Mesenchymal stem cell (in vitro differentiated cells and primary cell): Measurements from ENCODE around the gene TM4SF4.

Source experiments
- DNase-seq: peaks from one replicate; pipeline ENCODE4 v3.0.0-alpha.2; 2013
- H2AFZ ChIP-seq: one replicate; pipeline ENCODE4 v1.6.1; 2013; ENCODE audit warnings: low read depth, mild to moderate bottlenecking, control low read depth, inconsistent platforms, low read length, moderate library complexity
- H2AK5ac ChIP-seq: 2 replicates; pipeline ENCODE4 v1.6.1; 2013; ENCODE audit warnings: low read length, moderate library complexity, mild to moderate bottlenecking, inconsistent platforms; ENCODE audit not compliant: severe bottlenecking
- H2BK120ac ChIP-seq: one replicate; pipeline ENCODE4 v1.6.1; 2013; ENCODE audit warnings: low read depth, mild to moderate bottlenecking, inconsistent platforms, low read length, moderate library complexity
- H2BK12ac ChIP-seq, 2 experiments: one replicate each; pipeline ENCODE4 v1.6.1; 2013; ENCODE audit warnings: inconsistent platforms in 2 of 2, low read length in 2 of 2, mild to moderate bottlenecking in 2 of 2, moderate library complexity in 2 of 2, control low read depth in 1 of 2
- H2BK15ac ChIP-seq: one replicate; pipeline ENCODE4 v1.6.1; 2013; ENCODE audit warnings: mild to moderate bottlenecking, low read depth, inconsistent platforms; ENCODE audit not compliant: poor library complexity, severe bottlenecking
- H2BK5ac ChIP-seq: 2 replicates; pipeline ENCODE4 v1.6.1; 2013; ENCODE audit warnings: low read depth, mild to moderate bottlenecking, low read length, control low read depth, inconsistent platforms; ENCODE audit not compliant: poor library complexity, severe bottlenecking
- H3K14ac ChIP-seq, 2 experiments: one replicate each; pipeline ENCODE4 v1.6.1; 2013; ENCODE audit warnings: inconsistent platforms in 2 of 2, low read length in 2 of 2, control low read depth in 1 of 2, mild to moderate bottlenecking in 1 of 2, moderate library complexity in 1 of 2
- H3K18ac ChIP-seq, 2 experiments: one replicate each; pipeline ENCODE4 v1.6.1; 2013; ENCODE audit warnings: inconsistent platforms in 2 of 2, low read length in 2 of 2, control low read depth in 1 of 2, low read depth in 1 of 2, mild to moderate bottlenecking in 1 of 2
- H3K23ac ChIP-seq, 2 experiments: one replicate each; pipeline ENCODE4 v1.6.1; 2013; ENCODE audit warnings: inconsistent platforms in 2 of 2, low read length in 2 of 2, mild to moderate bottlenecking in 2 of 2, moderate library complexity in 2 of 2, control low read depth in 1 of 2
- H3K27ac ChIP-seq: 2 replicates; pipeline ENCODE4 v1.5.1; 2013; ENCODE audit warnings: mild to moderate bottlenecking, moderate library complexity, low read length, control low read depth, inconsistent platforms; ENCODE audit not compliant: poor library complexity, severe bottlenecking
- H3K27me3 ChIP-seq, 2 experiments: 2 replicates each; pipeline versions ENCODE4 v1.6.1 to v1.7.0; 2013; ENCODE audit warnings: low read length in 2 of 2, mild to moderate bottlenecking in 2 of 2, moderate library complexity in 2 of 2, control low read depth in 1 of 2, inconsistent platforms in 1 of 2; ENCODE audit not compliant: control insufficient read depth in 1 of 2, insufficient read depth in 1 of 2
- H3K36me3 ChIP-seq, 2 experiments: 2 replicates each; pipeline versions ENCODE4 v1.6.1 to v1.7.0; 2013; ENCODE audit warnings: low read length in 2 of 2, control low read depth in 1 of 2, inconsistent platforms in 1 of 2, low read depth in 1 of 2, mild to moderate bottlenecking in 1 of 2; ENCODE audit not compliant: insufficient read depth in 2 of 2, control insufficient read depth in 1 of 2
- H3K4ac ChIP-seq, 2 experiments: one replicate each; pipeline ENCODE4 v1.6.1; 2013; ENCODE audit warnings: inconsistent platforms in 2 of 2, low read length in 2 of 2, mild to moderate bottlenecking in 2 of 2, moderate library complexity in 2 of 2, control low read depth in 1 of 2, low read depth in 1 of 2
- H3K4me1 ChIP-seq: 2 replicates; pipeline ENCODE4 v1.6.1; 2013; ENCODE audit warnings: low read depth, low read length, control low read depth; ENCODE audit not compliant: control insufficient read depth, insufficient read depth
- H3K4me2 ChIP-seq: 2 replicates; pipeline ENCODE4 v1.6.1; 2013; ENCODE audit warnings: low read length, mild to moderate bottlenecking, inconsistent platforms; ENCODE audit not compliant: poor library complexity, severe bottlenecking
- H3K4me3 ChIP-seq, 2 experiments: 2 replicates each; pipeline versions ENCODE4 v1.5.1 to v1.7.0; 2013; ENCODE audit warnings: low read length in 2 of 2, mild to moderate bottlenecking in 2 of 2, control low read depth in 1 of 2, low read depth in 1 of 2; ENCODE audit not compliant: insufficient read depth in 1 of 2
- H3K79me1 ChIP-seq: replicated peaks from 2 replicates; pipeline ENCODE4 v1.6.1; 2013; ENCODE audit warnings: mild to moderate bottlenecking, control low read depth, low read length, inconsistent platforms; ENCODE audit not compliant: poor library complexity, severe bottlenecking
- H3K9ac ChIP-seq: 2 replicates; pipeline ENCODE4 v1.7.0; 2013; ENCODE audit warnings: mild to moderate bottlenecking, low read length, moderate library complexity
- H3K9me3 ChIP-seq: 2 replicates; pipeline ENCODE4 v1.7.0; 2013; ENCODE audit warnings: mild to moderate bottlenecking, low read length; ENCODE audit not compliant: control insufficient read depth
- H4K8ac ChIP-seq: one replicate; pipeline ENCODE4 v1.6.1; 2013; ENCODE audit warnings: inconsistent platforms, mild to moderate bottlenecking, low read length, moderate library complexity
- H4K91ac ChIP-seq: one replicate; pipeline ENCODE4 v1.6.1; 2013; ENCODE audit warnings: mild to moderate bottlenecking, low read length, inconsistent platforms
- WGBS: methylation state at CpG from one replicate; pipeline ENCODE4 v1.1.7; 2013; ENCODE audit warnings: mixed read lengths; 5-methylcytosine and 5-hydroxymethylcytosine counted together

TM4SF4 gene

GRCh38 chr3:149468504-149469212 is 5.8 kb upstream of the TM4SF4 start:
- no peak overlapping the region for H3K14ac ChIP-seq
- no peak overlapping the region for H3K9ac ChIP-seq
- no peak overlapping the region for H2AFZ ChIP-seq
- no peak overlapping the region for H4K8ac ChIP-seq
- H3K4ac ChIP-seq, result no peak overlapping the region
- peak overlapping the region; percentile 27 for H2BK120ac ChIP-seq
- no peaks in the 10 kb centered on the region for H3K9me3 ChIP-seq
- no peak overlapping the region for H3K4me3 ChIP-seq
- H2BK5ac ChIP-seq, result no peak overlapping the region
- H2BK12ac ChIP-seq, result peak overlapping the region in 1 of 2 experiments; percentile 18
- no peaks in the 10 kb centered on the region for H3K27me3 ChIP-seq
- peak; percentile 29 for DNase-seq
- peak overlapping the region; percentile 11 to 69 for H3K18ac ChIP-seq
- peak overlapping the region; percentile 23 for H2AK5ac ChIP-seq
- H3K23ac ChIP-seq, result no peak overlapping the region
- H3K4me2 ChIP-seq, result no peak overlapping the region
- no CpG with 5 or more reads among the region's 2 CpGs for WGBS
- no peaks in the 10 kb centered on the region for H3K79me1 ChIP-seq
- peaks cover 4% of the 10 kb centered on the region for H3K4me1 ChIP-seq
- peaks cover 0 to 4% of the 10 kb centered on the region in 2 experiments for H3K36me3 ChIP-seq
- no peak overlapping the region for H2BK15ac ChIP-seq
- H4K91ac ChIP-seq, result no peak overlapping the region
- H3K27ac ChIP-seq, result no peak overlapping the region

- H2BK15ac ChIP-seq, result no peak overlapping the region
- H2BK12ac ChIP-seq, result peak overlapping the region in 1 of 2 experiments; percentile 72
- H4K8ac ChIP-seq, result no peak overlapping the region
- no peak overlapping the region for H2AFZ ChIP-seq
- peaks cover 7% of the 10 kb centered on the region for H3K4me1 ChIP-seq
- H3K14ac ChIP-seq, result no peak overlapping the region
- no peak for DNase-seq
- no peak overlapping the region for H3K4me3 ChIP-seq
- no peak overlapping the region for H3K18ac ChIP-seq
- peak overlapping the region; percentile 76 for H2AK5ac ChIP-seq
- no peaks in the 10 kb centered on the region for H3K27me3 ChIP-seq
- H3K27ac ChIP-seq, result peak overlapping the region; percentile 4
- no peaks in the 10 kb centered on the region for H3K79me1 ChIP-seq
- no peak overlapping the region for H4K91ac ChIP-seq
- no peak overlapping the region for H3K4me2 ChIP-seq
- peak overlapping the region; percentile 40 to 42 for H3K4ac ChIP-seq
- no peak overlapping the region for H3K23ac ChIP-seq
- H3K9ac ChIP-seq, result no peak overlapping the region
- H3K36me3 ChIP-seq, result no peaks in the 10 kb centered on the region
- H2BK5ac ChIP-seq, result peak overlapping the region; percentile 60
- no peaks in the 10 kb centered on the region for H3K9me3 ChIP-seq
- 86% methylated on average over 3 of the region's 3 CpGs for WGBS
- H2BK120ac ChIP-seq, result no peak overlapping the region
Measured at GRCh38 chr3:149470381-149470780, 4.1 kb upstream of the TM4SF4 start.

- Histone ChIP-seq H3K23ac (no peak overlapping the region), H3K4me3 (peak overlapping the region in 1 of 2 experiments; percentile 4), H2BK12ac (no peak overlapping the region), H2BK120ac (no peak overlapping the region), H3K27me3 (no peaks in the 10 kb centered on the region), H2BK5ac (peak overlapping the region; percentile 48), H4K8ac (peak overlapping the region; percentile 4), H3K9ac (peak overlapping the region; percentile 4), H3K79me1 (peaks cover 2% of the 10 kb centered on the region), H2BK15ac (no peak overlapping the region), H3K4ac (no peak overlapping the region), H4K91ac (no peak overlapping the region), H3K14ac (no peak overlapping the region), H3K4me2 (no peak overlapping the region), H2AFZ (no peak overlapping the region), H3K18ac (peak overlapping the region in 1 of 2 experiments; percentile 73), H3K9me3 (no peaks in the 10 kb centered on the region), H3K36me3 (no peaks in the 10 kb centered on the region), H3K27ac (peak overlapping the region; percentile 99), H3K4me1 (peaks cover 11% of the 10 kb centered on the region), H2AK5ac (peak overlapping the region; percentile 8)
- 20% methylated on average over 1 of the region's 2 CpGs for WGBS
- peak; percentile 44 for DNase-seq
Measured at GRCh38 chr3:149472030-149472797, 2.3 kb upstream of the TM4SF4 start.
